Ishikawa (cell line): ENCODE data around the gene ZBBX.

Experiments used
- CEBPB ChIP-seq: IDR thresholded peaks from 2 replicates; pipeline ENCODE4 v1.6.1; 2012
- CREB1 ChIP-seq: IDR thresholded peaks from 2 replicates; pipeline ENCODE4 v1.6.1; 2012; ENCODE audit warnings: low read depth
- EGR1 ChIP-seq: IDR thresholded peaks from 2 replicates; pipeline ENCODE4 v1.6.1; 2012
- EP300 ChIP-seq: IDR thresholded peaks from 2 replicates; pipeline ENCODE4 v1.6.1; 2012; ENCODE audit warnings: borderline replicate concordance
- FOXM1 ChIP-seq: IDR thresholded peaks from 2 replicates; pipeline ENCODE4 v1.6.1; 2012; ENCODE audit warnings: low read depth, borderline replicate concordance
- NFIC ChIP-seq: IDR thresholded peaks from 2 replicates; pipeline ENCODE4 v1.6.1; 2012
- RAD21 ChIP-seq: IDR thresholded peaks from 2 replicates; pipeline ENCODE4 v1.6.1; 2012; ENCODE audit warnings: low read depth
- TAF1 ChIP-seq: IDR thresholded peaks from 2 replicates; pipeline ENCODE4 v1.6.1; 2012; ENCODE audit warnings: low read depth, mild to moderate bottlenecking
- TCF12 ChIP-seq: IDR thresholded peaks from 2 replicates; pipeline ENCODE4 v1.6.1; 2012; ENCODE audit warnings: low read depth
- TEAD4 ChIP-seq: IDR thresholded peaks from 2 replicates; pipeline ENCODE4 v1.6.1; 2012
- YY1 ChIP-seq: IDR thresholded peaks from 2 replicates; pipeline ENCODE4 v1.6.1; 2012; ENCODE audit warnings: low read depth
- ZBTB7A ChIP-seq: IDR thresholded peaks from 2 replicates; pipeline ENCODE4 v1.6.1; 2012; ENCODE audit warnings: low read depth
- TF ChIP-seq, protein P1 (sequence below): IDR thresholded peaks from 2 replicates; pipeline ENCODE4 v1.6.1; 2012
- TF ChIP-seq, protein P2 (sequence below): IDR thresholded peaks from 2 replicates; pipeline ENCODE4 v1.6.1; 2012
- TF ChIP-seq, protein P3 (sequence below): IDR thresholded peaks from 2 replicates; pipeline ENCODE4 v1.6.1; 2012; ENCODE audit warnings: low read depth, mild to moderate bottlenecking

Gene ZBBX, protein sequence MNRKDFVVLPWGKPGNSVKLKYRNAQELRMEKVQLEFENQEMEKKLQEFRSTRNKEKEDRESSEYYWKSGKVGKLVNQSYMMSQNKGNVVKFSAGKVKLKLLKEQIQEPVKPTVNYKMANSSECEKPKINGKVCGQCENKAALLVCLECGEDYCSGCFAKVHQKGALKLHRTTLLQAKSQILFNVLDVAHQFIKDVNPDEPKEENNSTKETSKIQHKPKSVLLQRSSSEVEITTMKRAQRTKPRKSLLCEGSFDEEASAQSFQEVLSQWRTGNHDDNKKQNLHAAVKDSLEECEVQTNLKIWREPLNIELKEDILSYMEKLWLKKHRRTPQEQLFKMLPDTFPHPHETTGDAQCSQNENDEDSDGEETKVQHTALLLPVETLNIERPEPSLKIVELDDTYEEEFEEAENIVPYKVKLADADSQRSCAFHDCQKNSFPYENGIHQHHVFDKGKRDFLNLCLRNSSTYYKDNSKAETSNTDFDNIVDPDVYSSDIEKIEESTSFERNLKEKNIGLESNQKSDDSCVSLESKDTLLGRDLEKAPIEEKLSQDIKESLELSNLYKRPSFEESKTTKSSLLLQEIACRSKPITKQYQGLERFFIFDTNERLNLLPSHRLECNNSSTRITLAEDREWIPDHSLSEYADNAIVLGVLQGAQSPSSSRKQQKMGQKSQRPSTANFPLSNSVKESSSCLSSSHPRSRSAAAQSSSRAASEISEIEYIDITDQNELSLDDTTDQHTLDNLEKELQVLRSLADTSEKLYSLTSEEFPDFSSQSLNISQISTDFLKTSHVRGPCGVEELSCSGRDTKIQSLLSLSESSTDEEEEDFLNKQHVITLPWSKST

DNA sequence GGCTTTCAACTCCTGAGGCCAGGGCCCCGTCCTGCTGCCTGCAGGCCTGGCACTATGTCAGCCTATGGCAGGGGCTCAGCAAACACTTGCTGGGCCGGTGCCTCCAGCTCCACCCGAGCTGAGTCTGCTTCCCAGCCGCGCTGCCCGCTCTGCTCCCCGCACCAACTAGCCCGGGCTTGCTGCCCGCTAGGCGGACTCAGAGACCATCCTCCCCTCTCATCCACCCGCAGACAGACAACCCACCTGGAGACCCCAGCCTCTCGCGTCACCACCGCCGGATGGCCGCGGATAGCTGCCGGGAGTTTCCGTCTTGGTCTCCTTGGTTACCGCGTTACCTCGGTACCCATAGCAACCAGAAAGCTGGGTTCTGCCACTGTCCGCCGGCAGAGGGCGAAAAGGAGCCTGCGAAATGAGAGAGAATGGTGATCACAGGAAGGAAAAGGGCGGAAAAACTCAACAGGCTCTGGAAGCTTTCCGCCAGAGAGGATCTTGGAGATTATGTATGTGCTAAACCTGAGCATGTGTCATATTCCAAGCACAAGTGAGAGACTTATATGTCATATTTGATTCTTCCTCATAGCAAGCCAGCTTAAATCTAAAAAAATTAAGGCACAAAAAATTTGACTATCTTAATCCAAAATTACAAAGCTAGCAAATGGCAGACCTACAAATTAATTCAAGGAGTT lies at the start of gene ZBBX:
Gene ZBBX, minus strand, starts transcription at position 294 of the 686 bp plus-strand sequence. CDS start 7,396 bp downstream, outside the sequence.
- TF ChIP-seq YY1 (peak; percentile 41; the same call in 1 of the 2 replicates), TAF1 (no peak), EGR1 (peak; percentile 37; the same call in 1 of the 2 replicates), NFIC (no peak), FOXM1 (peak; percentile 71; the same call in 1 of the 2 replicates), EP300 (0 out of 2 replicates have a peak, but pooled peaks have one; percentile 40), TCF12 (no peak), TEAD4 (no peak), CREB1 (no peak), ZBTB7A (peak; percentile 96), RAD21 (peak; percentile 81), CEBPB (no peak)
- TF ChIP-seq, protein P1, sequence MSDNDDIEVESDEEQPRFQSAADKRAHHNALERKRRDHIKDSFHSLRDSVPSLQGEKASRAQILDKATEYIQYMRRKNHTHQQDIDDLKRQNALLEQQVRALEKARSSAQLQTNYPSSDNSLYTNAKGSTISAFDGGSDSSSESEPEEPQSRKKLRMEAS: 0 out of 2 replicates have a peak, but pooled peaks have one; percentile 3
- TF ChIP-seq, protein P2, sequence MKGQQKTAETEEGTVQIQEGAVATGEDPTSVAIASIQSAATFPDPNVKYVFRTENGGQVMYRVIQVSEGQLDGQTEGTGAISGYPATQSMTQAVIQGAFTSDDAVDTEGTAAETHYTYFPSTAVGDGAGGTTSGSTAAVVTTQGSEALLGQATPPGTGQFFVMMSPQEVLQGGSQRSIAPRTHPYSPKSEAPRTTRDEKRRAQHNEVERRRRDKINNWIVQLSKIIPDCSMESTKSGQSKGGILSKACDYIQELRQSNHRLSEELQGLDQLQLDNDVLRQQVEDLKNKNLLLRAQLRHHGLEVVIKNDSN: no peak
- TF ChIP-seq, protein P3, sequence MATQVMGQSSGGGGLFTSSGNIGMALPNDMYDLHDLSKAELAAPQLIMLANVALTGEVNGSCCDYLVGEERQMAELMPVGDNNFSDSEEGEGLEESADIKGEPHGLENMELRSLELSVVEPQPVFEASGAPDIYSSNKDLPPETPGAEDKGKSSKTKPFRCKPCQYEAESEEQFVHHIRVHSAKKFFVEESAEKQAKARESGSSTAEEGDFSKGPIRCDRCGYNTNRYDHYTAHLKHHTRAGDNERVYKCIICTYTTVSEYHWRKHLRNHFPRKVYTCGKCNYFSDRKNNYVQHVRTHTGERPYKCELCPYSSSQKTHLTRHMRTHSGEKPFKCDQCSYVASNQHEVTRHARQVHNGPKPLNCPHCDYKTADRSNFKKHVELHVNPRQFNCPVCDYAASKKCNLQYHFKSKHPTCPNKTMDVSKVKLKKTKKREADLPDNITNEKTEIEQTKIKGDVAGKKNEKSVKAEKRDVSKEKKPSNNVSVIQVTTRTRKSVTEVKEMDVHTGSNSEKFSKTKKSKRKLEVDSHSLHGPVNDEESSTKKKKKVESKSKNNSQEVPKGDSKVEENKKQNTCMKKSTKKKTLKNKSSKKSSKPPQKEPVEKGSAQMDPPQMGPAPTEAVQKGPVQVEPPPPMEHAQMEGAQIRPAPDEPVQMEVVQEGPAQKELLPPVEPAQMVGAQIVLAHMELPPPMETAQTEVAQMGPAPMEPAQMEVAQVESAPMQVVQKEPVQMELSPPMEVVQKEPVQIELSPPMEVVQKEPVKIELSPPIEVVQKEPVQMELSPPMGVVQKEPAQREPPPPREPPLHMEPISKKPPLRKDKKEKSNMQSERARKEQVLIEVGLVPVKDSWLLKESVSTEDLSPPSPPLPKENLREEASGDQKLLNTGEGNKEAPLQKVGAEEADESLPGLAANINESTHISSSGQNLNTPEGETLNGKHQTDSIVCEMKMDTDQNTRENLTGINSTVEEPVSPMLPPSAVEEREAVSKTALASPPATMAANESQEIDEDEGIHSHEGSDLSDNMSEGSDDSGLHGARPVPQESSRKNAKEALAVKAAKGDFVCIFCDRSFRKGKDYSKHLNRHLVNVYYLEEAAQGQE: no peak

DNA sequence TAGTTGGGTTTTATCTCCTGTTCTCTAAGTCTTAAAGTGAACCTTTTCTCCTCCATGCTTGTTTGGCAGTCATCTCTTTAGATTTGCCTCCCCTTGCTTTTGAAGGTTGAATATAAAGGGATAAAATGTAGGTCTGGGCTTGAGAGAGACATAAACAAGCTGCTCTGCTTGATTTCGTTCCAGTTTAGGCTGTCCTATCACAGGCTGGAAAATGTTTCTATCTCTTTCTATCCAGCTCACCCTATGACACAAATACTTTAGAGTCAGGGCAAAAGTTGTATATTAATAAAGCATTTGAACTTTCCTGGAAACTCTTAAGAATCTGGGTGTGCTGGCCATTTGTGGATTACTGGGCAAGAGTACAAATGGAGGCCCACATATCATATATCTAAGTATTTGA lies 29.5 kb upstream of the ZBBX start:
- TF ChIP-seq FOXM1: no peak

DNA sequence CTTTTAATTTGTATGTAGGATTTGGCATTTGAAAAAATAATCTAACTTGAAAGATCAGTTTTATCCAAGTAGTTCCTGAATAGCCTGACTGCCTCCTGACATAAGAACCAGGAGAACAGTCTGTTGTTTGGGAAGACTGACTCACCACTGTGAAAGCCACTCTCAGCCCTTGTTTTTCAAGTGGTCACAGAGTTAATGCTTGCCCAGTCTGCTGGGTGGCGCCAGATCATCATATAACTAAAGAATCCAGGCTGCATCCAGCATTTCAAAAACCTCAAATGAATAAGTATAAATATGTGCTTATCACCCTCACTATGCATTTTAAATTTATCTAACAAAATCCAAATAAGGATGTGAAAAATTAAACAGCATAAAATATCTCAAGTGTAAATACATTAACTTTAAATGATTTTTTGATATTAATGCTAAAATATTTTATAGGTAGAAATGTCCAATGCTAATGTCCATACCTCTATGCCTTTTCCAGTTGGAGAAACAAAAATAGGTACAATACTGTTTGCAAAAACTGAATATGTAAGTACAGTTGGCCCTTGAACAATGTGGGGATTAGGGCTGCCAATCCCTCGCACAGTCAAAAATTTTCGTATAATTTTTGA lies 26.9 kb upstream of the ZBBX start:
- TF ChIP-seq TCF12 (no peak), NFIC (no peak), RAD21 (peak; percentile 80)
- TF ChIP-seq, protein P1: no peak

DNA sequence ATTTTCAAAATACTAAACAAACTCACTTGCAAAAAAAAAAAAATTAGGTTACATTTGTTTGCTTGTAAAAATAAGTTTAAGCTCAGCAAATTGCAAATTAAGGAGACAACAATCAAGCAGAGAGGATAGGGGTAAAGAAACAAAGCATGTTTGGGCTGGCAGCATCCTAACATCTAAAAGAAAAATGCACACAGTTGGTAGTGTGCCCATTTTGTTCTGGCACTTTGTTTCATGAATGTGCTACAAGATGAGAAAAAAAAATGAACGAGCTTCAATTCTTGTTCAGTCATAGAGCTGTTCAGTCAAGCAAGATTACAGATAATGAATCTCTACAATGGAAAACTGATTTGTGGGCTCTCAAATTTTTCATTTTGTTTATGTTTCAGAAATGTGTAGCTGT lies 17.7 kb upstream of the ZBBX start:
- no peak for TF ChIP-seq YY1
- TF ChIP-seq TEAD4: no peak
- TF ChIP-seq ZBTB7A: no peak
- no peak for TF ChIP-seq EP300
- TF ChIP-seq, protein P1: no peak
- TF ChIP-seq EGR1: no peak
- TF ChIP-seq RAD21: no peak
- TF ChIP-seq, protein P3: no peak
- TF ChIP-seq CREB1: no peak
- TF ChIP-seq CEBPB: no peak
- TF ChIP-seq TCF12: no peak
- TF ChIP-seq FOXM1: no peak
- TF ChIP-seq, protein P2: no peak
- no peak for TF ChIP-seq TAF1
- no peak for TF ChIP-seq NFIC
